ENCODE data around the gene MAPRE2.

GRCh38 chr18:35087726-35088125, 46.5 kb downstream of the MAPRE2 start:
- TF ChIP-seq CTCF (IDR thresholded peaks at IDR 0.05; ENCODE audit: low read length): no peak
- TF ChIP-seq EZH2 (IDR thresholded peaks at IDR 0.05; ENCODE audit: borderline replicate concordance, low read length): no peak

All from OCI-LY1 (cell line).